ENCODE measurements around the gene LYPD3. TPM values are rescaled to one million over a fixed set of nuclear protein-coding genes. Genes with fewer than 3 reads are reported as not detected.
A peak's percentile ranks its signal among the peaks of the same experiment; 100 is the strongest.
"Not testable (repeated sequence)": the region's sequence is repeated elsewhere in the genome, so short reads cannot be mapped to it uniquely, and the experiment has no call there.

Gene LYPD3
- total and polyA plus RNA-seq, 3 experiments from 2014 or later = 0.84 to 3.8 (median 1.2) TPM

GRCh38 chr19:43446746-43447489 lies 18.5 kb downstream of the LYPD3 start:
- Mint-ChIP-seq H3K27me3 (no peaks in the 10 kb centered on the region), H3K4me1 (peaks cover 5 to 21% (median 19%) of the 10 kb centered on the region in 3 donors), H3K27ac (peak overlapping the region in 6 of 8 donors; percentile 35 to 89 (median 75))

GRCh38 chr19:43445426-43445825 lies 20.0 kb downstream of the LYPD3 start:
- Mint-ChIP-seq H3K27me3 (no peaks in the 10 kb centered on the region), H3K36me3 (no peaks in the 10 kb centered on the region), H3K4me1 (peaks cover 11 to 20% (median 20%) of the 10 kb centered on the region in 3 donors), H3K4me3 (no peak overlapping the region), H3K9me3 (no peaks in the 10 kb centered on the region), H3K27ac (peak overlapping the region in 6 of 8 donors; percentile 5 to 92 (median 64))
- Histone ChIP-seq H3K4me3 (ENCODE audit: low read length) (no peak overlapping the region), H3K27me3 (ENCODE audit: insufficient read depth, low read length, poor library complexity, severe bottlenecking) (no peaks in the 10 kb centered on the region), H3K4me1 (ENCODE audit: insufficient read depth, low read length) (peaks cover 8% of the 10 kb centered on the region), H3K36me3 (ENCODE audit: insufficient read depth, low read length) (no peaks in the 10 kb centered on the region), H3K9me3 (ENCODE audit: low read length) (no peaks in the 10 kb centered on the region), H3K27ac (ENCODE audit: low read depth, low read length) (no peak overlapping the region)
- CTCF ChIA-PET = interaction anchor here (2.4 to 13.1 kb wide), 6 partner anchors 9 to 149 kb away, joined by 10 to 316 read pairs (median 30); partner anchors contain the start of genes ETHE1, IRGQ and ZNF576
- DNase-seq = no peak
- POLR2A ChIA-PET = no interaction called here

More at GRCh38 chr19:43446746-43447489, 18.5 kb downstream of the LYPD3 start:
- DNase-seq = peak; percentile 68 to 85 (median 70)
- Histone ChIP-seq H3K4me1 (ENCODE audit: insufficient read depth, low read length) (peaks cover 7% of the 10 kb centered on the region), H3K36me3 (ENCODE audit: insufficient read depth, low read length) (no peaks in the 10 kb centered on the region), H3K9me3 (ENCODE audit: low read length) (no peaks in the 10 kb centered on the region), H3K4me3 (ENCODE audit: low read length) (no peak overlapping the region), H3K27ac (ENCODE audit: low read depth, low read length) (no peak overlapping the region), H3K27me3 (ENCODE audit: insufficient read depth, low read length, poor library complexity, severe bottlenecking) (no peaks in the 10 kb centered on the region)
- Mint-ChIP-seq H3K36me3 (no peaks in the 10 kb centered on the region), H3K9me3 (no peaks in the 10 kb centered on the region), H3K4me3 (peak overlapping the region in 1 of 7 donors; percentile 27)
- ChIA-PET CTCF (interaction anchor here (0.7 to 13.1 kb wide), 25 partner anchors 10 to 222 kb away, joined by 3 to 316 read pairs (median 6); partner anchors contain the start of genes ETHE1, IRGQ, LYPD3 and PHLDB3), POLR2A (interaction anchor here (0.6 to 2.0 kb wide), 5 partner anchors 17 to 155 kb away, joined by 3 to 15 read pairs (median 9); no protein-coding TSS in a partner anchor)

- no peak overlapping the region for H3K4me3 Mint-ChIP-seq
These were observed 20.7 kb downstream of the LYPD3 start for GRCh38 chr19:43444531-43445287.

GRCh38 chr19:43444091-43444490 lies 21.3 kb downstream of the LYPD3 start:
- peaks cover 20% of the 10 kb centered on the region for H3K4me1 ChIP-seq (ENCODE audit: insufficient read depth, low read length)
- H3K27me3 ChIP-seq (ENCODE audit: insufficient read depth, low read length, poor library complexity, severe bottlenecking); H3K9me3 ChIP-seq (ENCODE audit: low read length); H3K4me3 ChIP-seq (ENCODE audit: low read length); H3K36me3 ChIP-seq (ENCODE audit: insufficient read depth, low read length); H3K9me3 Mint-ChIP-seq; H3K27ac ChIP-seq (ENCODE audit: low read depth, low read length); H3K27me3 Mint-ChIP-seq; DNase-seq; H3K4me3 Mint-ChIP-seq; H3K36me3 Mint-ChIP-seq: not testable (repeated sequence)
- ChIA-PET CTCF (interaction anchor here (0.7 to 13.1 kb wide), 3 partner anchors 11 to 312 kb away, joined by 3 to 316 read pairs (median 4); partner anchors contain the start of gene ETHE1), POLR2A (interaction anchor here (0.6 kb wide), 1 partner anchor 150 kb away, joined by 3 read pairs; no protein-coding TSS in a partner anchor)
- Mint-ChIP-seq H3K27ac (peak overlapping the region in 3 of 8 donors; percentile 60 to 77 (median 64)), H3K4me1 (peaks cover 21 to 31% (median 30%) of the 10 kb centered on the region in 3 donors)

More at GRCh38 chr19:43444531-43445287, 20.7 kb downstream of the LYPD3 start:
- Mint-ChIP-seq H3K4me1 (peaks cover 15 to 25% (median 24%) of the 10 kb centered on the region in 3 donors), H3K9me3 (no peaks in the 10 kb centered on the region), H3K27me3 (no peaks in the 10 kb centered on the region), H3K27ac (peak overlapping the region in 6 of 8 donors; percentile 51 to 87 (median 64)), H3K36me3 (no peaks in the 10 kb centered on the region)
- Histone ChIP-seq H3K9me3 (ENCODE audit: low read length) (no peaks in the 10 kb centered on the region), H3K27ac (ENCODE audit: low read depth, low read length) (no peak overlapping the region), H3K4me1 (ENCODE audit: insufficient read depth, low read length) (peaks cover 16% of the 10 kb centered on the region), H3K4me3 (ENCODE audit: low read length) (no peak overlapping the region), H3K36me3 (ENCODE audit: insufficient read depth, low read length) (no peaks in the 10 kb centered on the region), H3K27me3 (ENCODE audit: insufficient read depth, low read length, poor library complexity, severe bottlenecking) (no peaks in the 10 kb centered on the region)
- DNase-seq = no peak
- ChIA-PET POLR2A (interaction anchor here (0.5 kb wide), 1 partner anchor 309 kb away, joined by 5 read pairs; no protein-coding TSS in a partner anchor), CTCF (interaction anchor here (1.0 to 13.1 kb wide), 3 partner anchors 8 to 79 kb away, joined by 4 to 316 read pairs (median 50); partner anchors contain the start of gene ETHE1)

- H3K4me3 Mint-ChIP-seq = peak overlapping the region in 1 of 7 donors; percentile 12
- no peak overlapping the region for H3K27ac ChIP-seq (ENCODE audit: low read depth, low read length)
- DNase-seq = no peak
- peak overlapping the region in 7 of 8 donors; percentile 51 to 88 (median 77) for H3K27ac Mint-ChIP-seq
- no peaks in the 10 kb centered on the region for H3K9me3 ChIP-seq (ENCODE audit: low read length)
- CTCF ChIA-PET = interaction anchor here (1.9 to 13.1 kb wide), 2 partner anchors 10 to 82 kb away, joined by 7 to 316 read pairs; partner anchors contain the start of gene ETHE1
- H3K4me3 ChIP-seq (ENCODE audit: low read length) = no peak overlapping the region
- H3K9me3 Mint-ChIP-seq = no peaks in the 10 kb centered on the region
- peaks cover 37% of the 10 kb centered on the region for H3K4me1 ChIP-seq (ENCODE audit: insufficient read depth, low read length)
- H3K36me3 Mint-ChIP-seq = no peaks in the 10 kb centered on the region
- peaks cover 36 to 47% (median 43%) of the 10 kb centered on the region in 3 donors for H3K4me1 Mint-ChIP-seq
- no peaks in the 10 kb centered on the region for H3K27me3 ChIP-seq (ENCODE audit: insufficient read depth, low read length, poor library complexity, severe bottlenecking)
- H3K36me3 ChIP-seq (ENCODE audit: insufficient read depth, low read length) = no peaks in the 10 kb centered on the region
- POLR2A ChIA-PET = no interaction called here
- no peaks in the 10 kb centered on the region for H3K27me3 Mint-ChIP-seq
These were observed 23.7 kb downstream of the LYPD3 start for GRCh38 chr19:43441716-43442115.

GRCh38 chr19:43439709-43440063 lies 25.7 kb downstream of the LYPD3 start:
- no peaks in the 10 kb centered on the region for H3K9me3 Mint-ChIP-seq
- no peaks in the 10 kb centered on the region for H3K27me3 Mint-ChIP-seq
- CTCF ChIA-PET = interaction anchor here (1.1 to 13.1 kb wide), 9 partner anchors 7 to 156 kb away, joined by 3 to 316 read pairs (median 8); partner anchors contain the start of genes ETHE1, IRGQ, PHLDB3 and ZNF576
- no peaks in the 10 kb centered on the region for H3K27me3 ChIP-seq (ENCODE audit: insufficient read depth, low read length, poor library complexity, severe bottlenecking)
- H3K4me3 Mint-ChIP-seq = peak overlapping the region in 3 of 7 donors; percentile 18 to 74 (median 56)
- no peak overlapping the region for H3K4me3 ChIP-seq (ENCODE audit: low read length)
- peak overlapping the region; percentile 60 to 96 (median 93) for H3K27ac Mint-ChIP-seq
- H3K9me3 ChIP-seq (ENCODE audit: low read length) = no peaks in the 10 kb centered on the region
- H3K4me1 Mint-ChIP-seq = peaks cover 43 to 57% (median 52%) of the 10 kb centered on the region in 3 donors
- H3K36me3 ChIP-seq (ENCODE audit: insufficient read depth, low read length) = no peaks in the 10 kb centered on the region
- POLR2A ChIA-PET = interaction anchor here (0.5 to 2.3 kb wide), 7 partner anchors 24 to 181 kb away, joined by 3 to 20 read pairs (median 3); partner anchors contain the start of gene IRGQ
- peaks cover 36% of the 10 kb centered on the region for H3K4me1 ChIP-seq (ENCODE audit: insufficient read depth, low read length)
- no peaks in the 10 kb centered on the region for H3K36me3 Mint-ChIP-seq
- no peak for DNase-seq
- no peak overlapping the region for H3K27ac ChIP-seq (ENCODE audit: low read depth, low read length)

- no peaks in the 10 kb centered on the region for H3K27me3 ChIP-seq (ENCODE audit: insufficient read depth, low read length, poor library complexity, severe bottlenecking)
- ChIA-PET CTCF (interaction anchor here (1.1 to 13.1 kb wide), 9 partner anchors 8 to 156 kb away, joined by 3 to 316 read pairs (median 8); partner anchors contain the start of genes ETHE1, IRGQ, PHLDB3 and ZNF576), POLR2A (interaction anchor here (0.5 to 2.3 kb wide), 8 partner anchors 25 to 181 kb away, joined by 3 to 20 read pairs (median 4); partner anchors contain the start of gene IRGQ)
- H3K27ac Mint-ChIP-seq = peak overlapping the region; percentile 77 to 96 (median 94)
- no peaks in the 10 kb centered on the region for H3K9me3 Mint-ChIP-seq
- DNase-seq = peak; percentile 12 to 80 (median 75)
- peak overlapping the region; percentile 68 for H3K4me3 ChIP-seq (ENCODE audit: low read length)
- H3K4me1 ChIP-seq (ENCODE audit: insufficient read depth, low read length) = peaks cover 36% of the 10 kb centered on the region
- H3K9me3 ChIP-seq (ENCODE audit: low read length) = no peaks in the 10 kb centered on the region
- no peaks in the 10 kb centered on the region for H3K27me3 Mint-ChIP-seq
- H3K36me3 ChIP-seq (ENCODE audit: insufficient read depth, low read length) = no peaks in the 10 kb centered on the region
- H3K27ac ChIP-seq (ENCODE audit: low read depth, low read length) = peak overlapping the region; percentile 87
- no peaks in the 10 kb centered on the region for H3K36me3 Mint-ChIP-seq
- H3K4me3 Mint-ChIP-seq = peak overlapping the region in 6 of 7 donors; percentile 13 to 74 (median 45)
- peaks cover 44 to 60% (median 55%) of the 10 kb centered on the region in 3 donors for H3K4me1 Mint-ChIP-seq
These were observed 26.2 kb downstream of the LYPD3 start for GRCh38 chr19:43439032-43439708.
